Stimulated activated CD4-positive, alpha-beta T cell treated with anti-CD3 and anti-CD28 coated beads, Interleukin-1b, Interleukin-23, amount 100 ng/mL, for 1 hour (primary cell): ENCODE results near the gene NOL4L.

Source experiments
- DNase-seq, 2 donors: peaks; one replicate each; pipeline ENCODE4 v3.0.0-alpha.2; 2020; ENCODE audit warnings: low read depth in 2 of 2

The NOL4L gene, protein sequence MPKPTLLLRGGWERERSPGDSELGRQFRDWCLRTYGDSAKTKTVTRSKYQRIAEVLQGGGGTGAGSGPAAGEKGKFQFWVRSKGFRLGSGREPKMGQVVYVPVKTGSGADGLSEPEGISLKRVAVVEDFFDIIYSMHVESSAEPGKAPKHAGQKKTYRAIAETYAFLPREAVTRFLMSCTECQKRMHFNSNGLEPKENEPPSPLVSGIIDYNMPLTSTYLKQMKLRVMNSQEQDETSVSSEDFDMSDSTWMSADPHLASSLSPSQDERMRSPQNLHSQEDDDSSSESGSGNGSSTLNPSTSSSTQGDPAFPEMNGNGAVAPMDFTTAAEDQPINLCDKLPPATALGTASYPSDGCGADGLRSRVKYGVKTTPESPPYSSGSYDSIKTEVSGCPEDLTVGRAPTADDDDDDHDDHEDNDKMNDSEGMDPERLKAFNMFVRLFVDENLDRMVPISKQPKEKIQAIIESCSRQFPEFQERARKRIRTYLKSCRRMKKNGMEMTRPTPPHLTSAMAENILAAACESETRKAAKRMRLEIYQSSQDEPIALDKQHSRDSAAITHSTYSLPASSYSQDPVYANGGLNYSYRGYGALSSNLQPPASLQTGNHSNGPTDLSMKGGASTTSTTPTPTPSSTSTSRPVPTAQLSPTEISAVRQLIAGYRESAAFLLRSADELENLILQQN

DNA sequence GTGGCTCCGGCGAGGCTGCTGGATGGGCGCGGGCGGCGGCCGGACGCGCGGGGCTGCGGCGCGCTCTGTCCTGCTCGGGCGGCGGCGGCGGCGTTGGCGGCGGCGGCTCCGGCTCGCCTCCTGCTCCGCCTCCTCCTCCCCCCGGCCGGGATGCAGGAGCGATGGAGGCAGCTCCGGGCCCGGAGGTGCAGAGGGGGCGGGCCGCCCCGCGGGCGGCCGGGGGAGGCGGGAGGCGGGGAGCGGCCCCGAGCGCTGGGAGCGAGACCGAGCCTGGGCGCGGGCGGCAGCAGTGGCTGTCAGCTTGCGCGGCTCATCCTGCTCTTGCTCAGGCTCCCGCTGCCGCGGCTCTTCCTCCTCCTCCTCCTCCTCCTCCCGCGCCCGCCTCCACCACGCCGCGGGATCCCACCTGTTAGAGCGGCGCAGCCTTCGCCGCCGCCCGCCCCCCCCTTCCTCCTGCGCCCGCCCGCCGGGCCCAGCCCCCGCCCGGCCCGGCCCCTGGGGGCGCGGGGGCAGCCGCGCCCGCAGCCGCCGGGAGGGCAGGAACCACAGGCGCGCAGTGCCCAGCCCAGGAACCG lies at the start of gene NOL4L:
NOL4L (minus strand) TSS at position 323 of the 575 bp plus-strand sequence. CDS start 443 bp downstream, outside the sequence.
- no peak for DNase-seq

DNA sequence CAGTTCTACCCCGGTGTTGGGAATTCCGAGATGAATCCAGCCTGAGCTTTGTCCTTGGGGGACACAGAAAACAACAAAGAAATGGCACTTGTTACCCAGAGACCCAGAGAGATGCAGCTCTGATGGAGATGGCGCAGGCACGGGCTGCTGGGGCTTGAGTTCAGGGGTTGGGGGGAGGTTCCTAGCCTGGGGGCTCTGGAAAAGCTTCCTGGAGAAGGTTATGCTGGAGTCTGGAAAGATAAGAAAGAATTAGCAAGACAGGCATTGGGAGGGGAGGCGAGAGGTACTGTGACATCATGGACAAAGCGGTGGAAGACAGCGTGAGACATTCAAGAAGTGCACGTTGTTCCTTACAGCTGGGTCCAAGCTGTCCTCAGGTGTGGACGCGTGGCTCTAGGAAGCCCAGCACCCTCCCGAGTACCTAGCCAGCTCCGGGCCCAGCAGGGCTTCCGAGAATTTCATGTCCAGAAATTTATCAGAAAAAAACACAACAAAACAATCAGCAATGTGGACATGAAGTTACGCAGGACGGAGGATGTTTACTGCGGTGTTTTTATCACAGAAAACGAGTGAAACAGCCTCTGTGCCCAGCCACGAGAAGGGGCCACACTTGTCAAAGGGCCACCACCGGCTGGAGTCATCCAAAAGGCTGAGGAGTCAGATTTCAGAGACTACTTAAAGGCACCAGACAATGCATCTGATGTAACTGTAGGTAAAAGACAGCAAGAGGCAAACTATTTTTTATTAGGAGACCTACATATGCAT lies 49.1 kb upstream of the NOL4L start:
- no peak for DNase-seq

DNA sequence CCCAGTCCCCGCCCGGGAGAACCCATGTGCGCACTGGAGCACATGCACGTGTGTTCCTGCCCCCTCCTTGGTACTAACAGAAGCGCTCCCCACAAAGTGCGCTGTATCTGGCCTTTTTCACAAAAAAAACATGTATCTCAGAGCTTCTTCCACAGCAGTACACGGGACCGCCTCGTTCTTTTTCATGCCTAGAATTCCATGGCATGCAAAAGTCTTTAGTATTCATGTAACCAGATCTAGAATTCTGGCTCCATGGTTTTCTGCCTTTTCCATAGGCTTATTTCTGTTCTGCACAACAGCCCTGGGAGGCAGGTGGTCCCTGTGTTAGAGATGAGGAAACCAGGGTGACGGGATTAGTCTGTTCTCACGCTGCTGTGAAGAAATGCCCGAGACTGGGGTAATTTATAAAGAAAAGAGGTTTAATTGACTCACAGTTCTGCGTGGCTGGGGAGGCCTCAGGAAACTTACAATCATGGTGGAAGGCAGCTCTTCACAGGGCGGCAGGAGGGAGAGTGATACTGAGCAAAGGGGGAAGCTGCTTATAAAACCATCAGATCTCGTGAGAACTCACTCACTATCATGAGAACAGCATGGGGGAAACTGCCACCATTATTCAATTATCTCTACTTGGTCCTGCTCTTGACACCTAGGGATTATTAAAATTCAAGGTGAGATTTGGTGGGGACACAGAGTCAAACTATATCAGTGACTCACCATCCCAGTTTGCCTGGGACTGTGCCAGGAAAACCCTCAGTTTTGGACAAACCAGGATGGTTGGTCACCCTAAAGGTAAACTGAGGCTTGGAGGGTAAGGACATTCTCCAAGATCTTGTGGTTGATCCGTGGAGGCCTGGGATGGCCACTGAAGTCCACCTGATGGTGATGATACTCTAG lies 47.6 kb upstream of the NOL4L start:
- no peak for DNase-seq

DNA sequence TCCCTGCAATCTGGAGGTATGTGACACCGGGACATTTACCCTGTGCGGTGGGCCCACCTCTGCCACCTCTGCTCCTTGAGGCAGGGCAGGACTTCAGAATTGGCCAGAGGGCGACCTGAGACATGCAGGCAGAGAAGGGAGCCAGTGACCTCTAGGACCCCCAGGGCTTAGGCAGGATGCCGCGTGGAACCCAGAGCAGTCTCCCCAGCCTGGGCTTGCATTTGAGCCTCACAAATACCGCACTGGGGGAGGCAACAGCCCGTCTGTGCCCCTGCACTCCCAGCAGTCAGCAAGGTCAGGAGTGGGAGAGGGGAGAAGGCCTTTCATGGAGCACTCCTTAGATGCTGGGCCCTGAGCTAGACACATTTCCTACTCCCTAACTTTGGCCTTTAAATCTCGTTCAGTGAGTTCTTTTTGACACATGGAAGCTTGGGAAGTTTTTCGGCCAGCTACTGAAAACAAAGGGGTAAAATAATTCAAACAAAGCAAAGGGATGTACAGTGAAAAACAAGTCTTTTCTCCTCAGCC lies 46.9 kb upstream of the NOL4L start:
- no peak for DNase-seq

DNA sequence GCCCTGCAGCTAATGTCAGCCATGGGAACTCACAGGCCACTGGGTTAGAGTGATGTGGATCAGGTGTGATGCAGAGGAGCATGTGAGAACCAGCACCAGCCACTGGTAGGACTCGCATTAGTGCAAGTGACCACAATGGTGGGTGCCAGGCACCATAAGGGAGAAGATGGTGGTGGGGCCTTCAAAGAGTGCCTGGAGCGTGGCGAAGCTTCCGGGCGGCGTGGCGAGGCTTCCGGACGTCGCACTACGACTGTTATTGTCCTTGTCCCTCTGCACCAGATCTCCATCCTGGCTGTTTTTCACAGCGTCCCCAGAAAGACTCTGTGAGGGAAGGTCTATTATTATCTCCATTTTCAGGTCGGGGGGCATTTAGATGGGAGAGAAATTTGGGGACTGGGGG lies 44.7 kb upstream of the NOL4L start:
- no peak for DNase-seq

DNA sequence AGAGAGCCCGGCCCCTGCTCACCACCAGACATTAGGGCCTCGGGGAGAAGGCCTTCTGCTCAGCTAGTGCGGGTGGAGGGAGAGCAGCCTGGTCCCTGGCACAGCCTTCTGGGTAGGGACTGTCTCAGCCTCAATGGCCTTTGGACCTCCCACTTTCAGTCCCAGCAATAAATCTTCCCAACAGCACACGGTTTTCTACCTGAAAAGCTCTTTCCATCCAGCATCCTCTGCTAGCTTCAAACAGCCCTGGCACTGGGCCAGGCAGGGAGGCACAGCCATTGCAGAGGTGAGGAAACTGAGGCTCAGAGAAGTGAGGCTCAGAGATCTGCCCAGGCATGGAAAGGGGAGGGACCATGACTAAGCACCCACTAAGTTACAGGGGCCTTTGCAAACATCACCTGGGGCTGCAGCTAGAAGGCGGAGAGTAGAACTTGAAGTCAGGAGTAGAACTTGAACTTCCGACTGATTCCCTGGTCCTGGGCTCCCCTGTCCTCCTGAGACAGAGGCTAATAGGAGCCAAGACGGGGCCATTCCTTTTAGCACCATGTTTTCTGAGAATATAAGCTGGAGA lies 43.9 kb upstream of the NOL4L start:
- DNase-seq, result no peak

DNA sequence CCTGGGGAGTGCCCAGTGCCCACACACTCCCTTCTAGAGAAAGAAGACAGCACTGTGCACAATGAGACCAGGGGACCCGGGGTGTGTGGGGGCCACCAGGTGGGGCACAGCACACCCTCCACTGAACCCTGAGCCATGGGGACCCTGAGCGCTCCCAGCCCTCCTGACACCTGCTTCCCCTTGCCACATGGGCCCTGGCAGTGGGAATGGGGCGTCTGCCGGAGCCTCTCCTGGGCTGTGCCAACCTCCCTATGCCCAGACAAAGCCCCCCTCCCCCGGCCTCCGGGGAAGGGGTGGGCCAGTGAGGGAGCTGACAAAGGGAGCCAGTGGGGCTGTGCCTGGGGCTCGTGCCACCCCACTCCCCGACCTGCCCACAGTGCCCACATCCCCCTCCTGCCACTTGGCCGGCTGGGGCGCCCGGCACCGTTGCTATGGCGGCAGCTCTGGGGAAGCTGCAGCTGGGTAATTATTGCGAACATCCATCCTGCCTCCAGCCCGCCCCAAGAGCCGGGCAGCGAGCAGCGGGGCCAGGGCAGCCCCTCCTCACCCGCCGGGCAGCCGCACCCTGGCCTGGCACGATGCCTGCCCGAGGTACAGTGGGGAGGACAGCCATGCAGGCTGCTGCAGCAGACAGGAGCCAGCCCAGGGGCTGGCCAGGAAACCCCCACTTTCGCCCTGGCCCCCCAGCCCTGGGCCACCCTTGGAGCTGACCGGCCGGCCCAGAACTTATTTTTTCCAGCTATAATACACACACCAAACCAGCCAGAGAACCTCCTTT lies 41.9 kb upstream of the NOL4L start:
- no peak for DNase-seq

DNA sequence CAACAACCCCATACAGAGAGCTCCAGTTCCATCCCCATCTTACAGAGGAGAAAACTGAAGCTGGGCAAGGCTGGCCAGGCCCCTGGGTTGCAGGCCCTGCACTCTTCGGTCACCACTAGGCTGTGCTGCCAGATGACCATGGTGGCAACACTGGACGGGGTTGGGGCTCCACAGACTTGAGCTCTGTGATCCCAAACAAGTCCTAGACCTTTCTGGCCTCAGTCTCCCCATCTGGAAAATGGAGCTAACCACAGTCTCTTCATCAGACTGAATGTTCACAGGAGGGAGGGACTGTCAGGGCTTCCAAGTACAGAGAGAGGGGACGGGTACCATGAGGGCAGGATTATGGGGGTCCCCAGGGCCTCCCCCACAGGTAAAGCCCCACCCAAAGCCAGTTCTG lies 41.3 kb upstream of the NOL4L start:
- no peak for DNase-seq

DNA sequence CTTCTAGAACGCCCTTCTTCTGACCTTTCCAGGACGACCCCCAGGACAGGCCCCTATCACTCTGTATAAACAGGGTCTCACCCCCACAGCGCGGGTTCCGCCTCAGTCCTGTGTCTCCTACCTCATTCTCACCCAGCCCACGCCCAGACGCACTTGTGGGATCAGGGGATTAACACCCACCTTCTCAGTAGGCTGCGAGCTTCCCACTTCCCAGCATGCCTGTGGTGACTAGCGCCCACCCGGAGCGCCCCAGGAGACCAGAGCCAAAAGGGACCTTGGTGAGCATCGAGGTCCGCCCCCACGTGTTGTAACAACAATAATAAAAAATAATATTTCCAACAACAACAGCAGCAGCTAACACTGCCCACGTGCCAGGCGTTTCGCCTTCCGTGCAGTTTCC lies 40.9 kb upstream of the NOL4L start:
- no peak for DNase-seq

DNA sequence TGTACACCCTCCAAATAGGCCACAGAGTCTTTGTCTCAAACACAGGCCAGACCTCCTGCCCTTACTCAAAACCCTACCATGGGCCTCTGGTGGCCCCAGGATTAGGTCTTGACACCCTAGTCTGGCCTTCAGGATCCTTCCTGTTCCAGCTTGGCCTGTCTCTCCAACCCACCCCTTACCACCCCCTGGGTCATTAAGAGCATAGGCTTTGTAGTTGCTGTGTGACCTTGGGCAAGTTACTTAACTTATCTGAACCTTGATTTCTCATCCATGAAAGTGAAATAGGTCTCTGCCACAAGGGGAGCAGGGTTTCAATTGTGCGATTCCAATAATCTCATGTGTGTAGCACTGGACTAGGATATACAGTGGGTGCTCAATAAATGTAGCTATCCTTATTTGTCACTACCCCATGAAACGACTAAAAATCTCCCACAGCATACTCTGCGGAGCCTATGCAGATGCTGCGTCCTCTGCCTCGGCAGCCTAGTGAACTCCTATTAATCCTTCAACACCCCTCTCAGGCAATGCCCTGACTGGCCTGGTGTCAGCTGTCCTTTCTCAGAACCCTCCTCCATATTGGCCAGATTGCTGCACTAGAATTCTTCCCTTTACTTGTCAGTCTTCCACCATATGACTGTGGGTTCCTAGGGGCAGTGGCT lies 39.7 kb upstream of the NOL4L start:
- DNase-seq, result no peak

DNA sequence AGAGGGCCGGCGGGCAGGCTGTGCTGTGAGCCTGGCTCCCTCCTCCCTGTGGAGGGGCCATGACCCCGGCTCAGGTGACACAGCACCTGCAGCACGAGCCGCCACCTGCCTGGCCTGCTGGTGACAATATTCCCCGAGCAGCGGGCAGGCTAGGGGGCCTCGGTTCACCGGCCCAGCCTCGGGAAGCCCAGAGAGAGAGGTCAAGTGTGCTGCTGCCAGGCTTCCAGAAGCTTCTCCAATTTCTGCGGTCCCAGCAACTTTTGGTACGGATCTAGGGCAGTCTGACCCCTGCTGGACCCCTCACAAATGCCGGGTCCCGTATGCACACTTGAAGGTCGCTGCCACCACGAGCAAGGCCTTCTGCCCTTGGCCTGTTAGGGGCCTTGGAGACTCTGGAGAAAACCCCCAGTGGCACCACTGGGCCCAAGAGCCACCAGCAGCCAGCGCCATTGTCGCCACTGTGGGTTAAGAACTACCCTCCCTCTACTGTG lies 38.6 kb upstream of the NOL4L start:
- DNase-seq, result no peak

DNA sequence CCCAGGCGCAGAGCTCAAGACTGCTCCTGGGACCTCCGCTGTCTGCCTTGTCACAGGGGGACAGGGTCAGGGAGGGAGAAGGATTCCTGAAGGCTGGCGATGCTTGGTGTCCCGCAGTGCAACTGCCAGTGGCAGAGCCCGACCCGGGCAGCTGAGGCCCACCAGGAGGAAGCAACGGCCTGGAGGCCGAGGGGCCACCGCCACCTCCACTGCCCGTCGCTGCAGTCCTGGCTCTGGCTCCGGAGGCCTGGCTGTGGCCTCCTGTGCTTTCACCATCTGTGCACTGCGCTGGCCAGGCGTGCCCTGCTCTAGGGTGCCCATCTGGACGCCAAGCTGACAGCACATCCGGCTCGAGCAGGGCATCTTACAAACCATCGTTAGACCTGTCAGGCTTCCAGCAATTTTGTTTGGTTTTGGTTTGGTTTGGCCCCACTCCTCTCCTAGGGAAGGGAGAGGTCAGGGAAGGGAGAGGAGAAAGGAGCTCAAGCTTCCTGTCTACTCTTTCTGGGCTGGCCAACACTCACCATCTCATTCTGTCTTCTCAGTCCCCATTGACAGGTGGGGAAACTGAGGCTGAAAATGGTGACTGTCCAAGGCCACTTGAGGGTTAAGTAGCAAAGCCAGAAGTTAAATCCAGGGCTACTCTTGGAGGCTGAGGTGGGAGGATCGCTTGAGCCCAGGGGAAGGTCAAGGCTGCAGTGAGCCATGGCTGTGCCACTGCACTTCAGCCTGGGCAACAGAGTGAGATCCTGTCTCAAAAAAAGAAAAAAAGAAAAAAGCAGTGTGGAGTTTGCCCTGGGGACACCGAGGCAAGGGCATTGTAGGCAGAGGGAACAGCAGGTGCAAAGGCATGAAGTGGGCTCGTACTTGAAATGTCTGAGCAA lies 37.7 kb upstream of the NOL4L start:
- no peak for DNase-seq

DNA sequence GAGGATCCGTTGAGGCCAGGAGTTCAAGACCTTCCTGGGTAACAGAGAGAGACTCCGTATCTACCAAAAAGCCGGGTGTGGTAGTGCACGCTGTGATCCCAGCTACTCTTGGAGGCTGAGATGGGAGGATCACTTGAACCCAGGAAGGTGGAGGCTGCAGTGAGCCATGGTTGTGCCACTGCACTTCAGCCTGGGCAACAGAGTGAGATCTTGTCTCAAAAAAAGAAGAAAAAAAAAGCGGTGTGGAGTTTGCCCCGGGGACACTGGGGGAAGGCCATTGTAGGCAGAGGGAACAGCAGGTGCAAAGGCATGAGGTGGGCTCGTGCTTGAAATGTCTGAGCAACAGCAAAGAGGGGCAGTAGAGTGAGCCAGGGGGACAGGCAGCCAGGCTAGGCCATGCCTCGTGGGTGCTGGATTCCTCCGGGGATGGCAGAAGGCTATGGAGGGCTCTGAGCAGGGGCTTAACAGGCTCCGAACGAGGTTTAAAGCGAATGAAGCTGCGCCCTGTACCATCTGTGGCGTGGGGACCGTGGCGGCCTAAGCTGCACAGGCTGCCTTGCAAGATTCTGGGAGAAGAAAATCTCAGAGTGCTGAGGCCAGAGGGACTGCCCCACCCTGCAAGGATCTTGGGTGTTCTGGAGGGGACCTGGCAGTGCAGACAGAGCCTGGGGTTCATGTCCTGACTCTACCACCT lies 36.9 kb upstream of the NOL4L start:
- DNase-seq, result no peak

DNA sequence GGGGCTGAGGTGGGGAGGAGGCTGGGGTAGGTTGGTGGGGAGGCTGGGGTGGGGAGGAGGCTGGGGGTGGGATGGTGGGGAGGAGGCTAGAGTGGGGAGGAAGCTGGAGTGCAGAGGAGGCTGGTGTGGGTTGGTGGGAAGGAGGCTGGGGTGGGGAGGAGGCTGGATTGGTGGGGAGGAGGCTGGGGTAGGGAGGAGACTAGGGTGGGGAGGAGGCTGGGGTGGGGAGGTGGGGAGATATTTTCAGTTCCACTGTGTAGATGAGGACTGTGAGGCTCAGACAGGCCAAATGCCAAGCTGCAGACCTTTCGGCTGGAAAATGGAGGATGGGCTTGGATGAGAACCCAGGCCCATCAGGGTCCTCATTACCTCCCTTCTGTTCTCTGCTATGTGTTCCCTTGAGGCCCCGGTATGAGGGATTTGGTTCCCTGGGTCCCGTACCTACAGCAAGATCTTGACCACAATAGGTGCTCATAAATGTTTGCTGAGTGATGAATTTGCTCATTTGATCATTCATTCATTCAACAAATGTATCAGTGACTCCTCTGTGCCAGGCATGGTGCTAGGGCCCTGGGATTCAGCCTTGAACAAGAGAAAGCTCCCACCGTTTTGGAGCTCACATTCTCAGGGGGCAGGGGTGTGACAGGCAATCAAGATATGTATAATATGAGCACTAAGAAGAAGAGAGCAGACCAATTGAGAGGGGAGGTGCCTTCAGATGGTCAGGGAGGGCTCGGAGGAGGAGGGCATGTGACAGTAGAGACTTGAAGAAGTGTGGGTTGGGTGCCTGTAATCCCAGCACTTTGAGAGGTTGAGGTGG lies 36.1 kb upstream of the NOL4L start:
- DNase-seq, result no peak

DNA sequence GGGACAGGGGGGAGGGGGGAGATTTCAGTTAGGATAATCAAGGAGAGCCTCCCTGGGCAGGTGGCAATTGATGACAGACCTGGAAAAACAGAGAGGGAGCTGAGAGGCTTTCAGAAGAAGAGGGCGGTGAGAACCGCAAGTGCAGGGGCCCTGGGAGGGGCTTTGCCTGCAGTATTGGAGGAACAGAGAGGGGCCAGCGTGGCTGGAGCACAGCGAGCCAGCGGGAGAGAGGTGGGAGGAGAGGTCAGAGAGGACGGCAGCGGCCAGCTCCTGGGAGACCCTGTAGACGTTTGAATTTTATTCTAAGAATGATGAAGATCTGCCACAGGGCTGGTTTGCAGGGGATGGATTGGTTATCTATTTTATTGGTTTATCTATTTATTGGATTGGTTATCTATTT lies 34.5 kb upstream of the NOL4L start:
- DNase-seq, result no peak

DNA sequence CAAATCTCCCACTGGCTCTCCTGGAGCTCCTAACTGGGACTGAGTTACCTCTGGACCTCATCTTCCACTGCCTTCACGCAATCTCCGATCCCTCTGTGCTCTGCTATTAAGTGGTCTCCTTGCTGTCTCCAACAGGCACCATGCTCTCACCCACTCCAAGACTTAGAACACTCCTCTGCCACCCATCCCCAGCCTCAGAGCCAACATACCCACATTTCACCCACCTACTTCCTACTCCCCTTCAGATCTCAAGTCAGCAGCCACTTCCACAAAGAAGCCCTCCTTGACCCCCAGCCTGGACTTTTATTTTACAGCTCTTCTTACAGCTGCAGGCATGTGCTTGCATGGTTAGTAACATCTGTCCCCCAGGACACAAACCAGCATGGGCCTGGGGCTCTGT lies 29.6 kb upstream of the NOL4L start:
- DNase-seq, result no peak

DNA sequence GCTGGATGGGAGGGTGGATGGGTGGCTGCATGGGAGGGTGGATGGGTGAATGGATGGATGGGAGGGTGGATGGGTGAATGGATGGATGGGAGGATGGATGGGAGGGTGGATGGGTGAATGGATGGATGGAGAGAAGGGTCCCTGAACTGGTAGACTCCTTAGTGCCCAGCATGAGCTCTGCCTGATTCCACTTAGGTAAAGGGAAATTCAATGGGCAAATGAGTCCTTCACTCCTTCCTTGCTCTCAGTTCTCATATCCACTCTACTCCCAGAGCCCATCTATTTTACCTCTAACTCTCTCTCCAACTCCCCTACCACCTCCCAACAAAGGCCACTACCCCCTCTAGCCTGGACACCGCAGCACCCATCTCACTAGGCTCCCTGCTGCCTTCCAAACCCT lies 29.2 kb upstream of the NOL4L start:
- DNase-seq, result no peak
